Trophoblast cell (in vitro differentiated cells and primary cell): ENCODE results near the gene WDR27.

Experiments
- DNase-seq, 2 donors: peaks; one replicate each; pipeline ENCODE4 v3.0.0-alpha.2; 2016
- H2AFZ ChIP-seq: 2 replicates; pipeline ENCODE4 v1.6.1; 2013; ENCODE audit warnings: low read length, moderate library complexity, mild to moderate bottlenecking; ENCODE audit not compliant: insufficient read depth, poor library complexity
- H2AK5ac ChIP-seq: 2 replicates; pipeline ENCODE4 v1.6.1; 2013; ENCODE audit warnings: mild to moderate bottlenecking, low read length
- H2BK120ac ChIP-seq: 2 replicates; pipeline ENCODE4 v1.6.1; 2013; ENCODE audit warnings: low read length, mild to moderate bottlenecking, moderate library complexity; ENCODE audit not compliant: insufficient read depth, poor library complexity
- H2BK12ac ChIP-seq: 2 replicates; pipeline ENCODE4 v1.6.1; 2013; ENCODE audit warnings: mild to moderate bottlenecking, low read length, moderate library complexity
- H2BK5ac ChIP-seq: 2 replicates; pipeline ENCODE4 v1.6.1; 2013; ENCODE audit warnings: low read length, low read depth, moderate library complexity, mild to moderate bottlenecking; ENCODE audit not compliant: poor library complexity
- H3K14ac ChIP-seq: 2 replicates; pipeline ENCODE4 v1.6.1; 2013; ENCODE audit warnings: mild to moderate bottlenecking, low read length
- H3K18ac ChIP-seq: 2 replicates; pipeline ENCODE4 v1.6.1; 2013; ENCODE audit warnings: mild to moderate bottlenecking, low read length
- H3K23ac ChIP-seq: 2 replicates; pipeline ENCODE4 v1.6.1; 2013; ENCODE audit warnings: low read length
- H3K27ac ChIP-seq: 2 replicates; pipeline ENCODE4 v1.5.1; 2013; ENCODE audit warnings: low read depth, mild to moderate bottlenecking, inconsistent platforms, low read length, moderate library complexity
- H3K27me3 ChIP-seq: 2 replicates; pipeline ENCODE4 v1.6.1; 2013; ENCODE audit warnings: inconsistent platforms, mild to moderate bottlenecking, low read length, moderate library complexity; ENCODE audit not compliant: insufficient read depth
- H3K36me3 ChIP-seq, 2 experiments: 1 replicate in 1 of 2; 2 replicates in 1 of 2; pipeline ENCODE4 v1.6.1; 2013; ENCODE audit warnings: low read length in 2 of 2, mild to moderate bottlenecking in 2 of 2, moderate library complexity in 1 of 2; ENCODE audit not compliant: insufficient read depth in 2 of 2, control insufficient read depth in 1 of 2
- H3K4ac ChIP-seq: 2 replicates; pipeline ENCODE4 v1.6.1; 2013; ENCODE audit warnings: low read depth, mild to moderate bottlenecking, low read length, moderate library complexity
- H3K4me1 ChIP-seq, 2 experiments: 1 replicate in 1 of 2; 2 replicates in 1 of 2; pipeline ENCODE4 v1.6.1; 2013; ENCODE audit warnings: low read length in 2 of 2, mild to moderate bottlenecking in 2 of 2, moderate library complexity in 1 of 2; ENCODE audit not compliant: insufficient read depth in 2 of 2, control insufficient read depth in 1 of 2
- H3K4me2 ChIP-seq: 2 replicates; pipeline ENCODE4 v1.6.1; 2013; ENCODE audit warnings: inconsistent platforms, mild to moderate bottlenecking, low read length, moderate library complexity
- H3K4me3 ChIP-seq: 2 replicates; pipeline ENCODE4 v1.5.1; 2013; ENCODE audit warnings: mild to moderate bottlenecking, low read depth, low read length, inconsistent platforms
- H3K79me1 ChIP-seq: one replicate; pipeline ENCODE4 v1.6.1; 2013; ENCODE audit warnings: low read length
- H3K79me2 ChIP-seq: 2 replicates; pipeline ENCODE4 v1.6.1; 2013; ENCODE audit warnings: low read length, mild to moderate bottlenecking; ENCODE audit not compliant: control insufficient read depth, insufficient read depth, poor library complexity
- H3K9ac ChIP-seq: 2 replicates; pipeline ENCODE4 v1.6.1; 2013; ENCODE audit warnings: mild to moderate bottlenecking, low read length
- H3K9me3 ChIP-seq: 2 replicates; pipeline ENCODE4 v1.6.1; 2013; ENCODE audit warnings: low read depth, mild to moderate bottlenecking, control low read depth, inconsistent platforms, low read length; ENCODE audit not compliant: insufficient read depth
- H4K12ac ChIP-seq: 2 replicates; pipeline ENCODE4 v1.6.1; 2013; ENCODE audit warnings: low read depth, mild to moderate bottlenecking, low read length, moderate library complexity
- H4K8ac ChIP-seq: 2 replicates; pipeline ENCODE4 v1.6.1; 2013; ENCODE audit warnings: low read depth, mild to moderate bottlenecking, low read length, moderate library complexity
- H4K91ac ChIP-seq: one replicate; pipeline ENCODE4 v1.6.1; 2013; ENCODE audit warnings: low read depth, mild to moderate bottlenecking, low read length, moderate library complexity
- WGBS: extraction: QIAGEN DNeasy Blood & Tissue Kit; methylation state at CpG from one replicate; pipeline ENCODE4 v1.1.7; 2013; ENCODE audit warnings: missing lambda C conversion rate; ENCODE audit not compliant: insufficient read length, insufficient coverage; ENCODE audit errors: extremely low coverage; 5-methylcytosine and 5-hydroxymethylcytosine counted together

Gene WDR27

GRCh38 chr6:169566319-169566718, 135.5 kb downstream of the WDR27 start:
- no CpG with 5 or more reads among the region's 11 CpGs for WGBS
- H3K4me1 ChIP-seq: no peaks in the 10 kb centered on the region

GRCh38 chr6:169564453-169565240, 137.2 kb downstream of the WDR27 start:
- no peak for DNase-seq
- Histone ChIP-seq H3K4ac (no peak overlapping the region), H3K79me2 (no peaks in the 10 kb centered on the region), H3K23ac (no peak overlapping the region), H4K8ac (no peak overlapping the region), H2BK5ac (no peak overlapping the region), H4K12ac (no peak overlapping the region), H2AK5ac (no peak overlapping the region), H2AFZ (no peak overlapping the region), H3K14ac (no peak overlapping the region), H3K9ac (no peak overlapping the region), H3K18ac (no peak overlapping the region), H3K27ac (no peak overlapping the region), H3K4me3 (no peak overlapping the region), H4K91ac (no peak overlapping the region), H3K9me3 (peaks cover 2% of the 10 kb centered on the region), H3K4me2 (no peak overlapping the region), H3K27me3 (no peaks in the 10 kb centered on the region), H3K4me1 (no peaks in the 10 kb centered on the region), H3K36me3 (peaks cover 0 to 1% of the 10 kb centered on the region in 2 experiments), H2BK120ac (no peak overlapping the region), H3K79me1 (no peaks in the 10 kb centered on the region), H2BK12ac (no peak overlapping the region)
- no CpG with 5 or more reads among the region's 33 CpGs for WGBS

More at GRCh38 chr6:169566319-169566718, 135.5 kb downstream of the WDR27 start:
- no peaks in the 10 kb centered on the region for H3K79me2 ChIP-seq
- no peak overlapping the region for H2BK120ac ChIP-seq
- H3K4me3 ChIP-seq: no peak overlapping the region
- no peak overlapping the region for H3K9ac ChIP-seq
- no peak overlapping the region for H3K18ac ChIP-seq
- H4K8ac ChIP-seq: no peak overlapping the region
- no peak overlapping the region for H2BK5ac ChIP-seq
- H3K4me2 ChIP-seq: no peak overlapping the region
- no peak overlapping the region for H2AK5ac ChIP-seq
- H3K27me3 ChIP-seq: no peaks in the 10 kb centered on the region
- DNase-seq: no peak
- H4K91ac ChIP-seq: no peak overlapping the region
- H3K4ac ChIP-seq: no peak overlapping the region
- H3K9me3 ChIP-seq: no peaks in the 10 kb centered on the region
- no peak overlapping the region for H2BK12ac ChIP-seq
- H3K36me3 ChIP-seq: no peaks in the 10 kb centered on the region
- no peak overlapping the region for H3K23ac ChIP-seq
- no peak overlapping the region for H2AFZ ChIP-seq
- H3K79me1 ChIP-seq: no peaks in the 10 kb centered on the region
- H4K12ac ChIP-seq: no peak overlapping the region
- no peak overlapping the region for H3K27ac ChIP-seq
- H3K14ac ChIP-seq: no peak overlapping the region

- Histone ChIP-seq H4K8ac (no peak overlapping the region), H3K36me3 (peaks cover 0 to 5% of the 10 kb centered on the region in 2 experiments), H3K27ac (no peak overlapping the region), H2BK12ac (no peak overlapping the region), H3K4ac (no peak overlapping the region), H4K91ac (no peak overlapping the region), H3K79me1 (no peaks in the 10 kb centered on the region), H2AK5ac (no peak overlapping the region), H4K12ac (no peak overlapping the region), H2AFZ (no peak overlapping the region), H3K4me2 (no peak overlapping the region), H3K23ac (no peak overlapping the region), H3K4me3 (no peak overlapping the region), H3K79me2 (no peaks in the 10 kb centered on the region), H3K4me1 (no peaks in the 10 kb centered on the region), H3K27me3 (no peaks in the 10 kb centered on the region), H3K9me3 (peaks cover 2% of the 10 kb centered on the region), H2BK120ac (no peak overlapping the region), H3K14ac (no peak overlapping the region), H3K18ac (no peak overlapping the region), H3K9ac (no peak overlapping the region), H2BK5ac (no peak overlapping the region)
- WGBS: no CpG with 5 or more reads among the region's 1 CpG
- DNase-seq: no peak
These were observed 140.2 kb downstream of the WDR27 start for GRCh38 chr6:169561665-169562064.

DNA sequence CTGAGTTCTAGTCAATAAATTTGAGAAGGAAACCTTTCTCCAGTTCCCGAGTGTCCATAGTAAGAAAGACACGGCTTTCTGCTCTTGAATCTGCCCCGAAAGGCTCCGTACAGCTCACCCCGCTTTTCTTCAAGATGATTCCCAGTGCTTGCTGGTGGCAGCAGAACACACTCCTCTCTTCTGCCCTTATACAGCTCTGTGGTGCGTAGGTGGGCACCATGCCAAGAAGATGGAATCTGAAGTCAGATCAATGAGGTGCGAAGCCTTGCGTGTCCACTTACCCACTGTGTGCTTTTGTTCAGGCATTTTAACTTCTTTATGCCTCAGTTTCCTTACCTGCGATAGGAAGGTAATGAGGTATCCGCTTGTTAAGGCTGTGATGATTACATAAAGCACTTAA, 142.2 kb downstream of the WDR27 start:
- Histone ChIP-seq H4K12ac (no peak overlapping the region), H2AK5ac (no peak overlapping the region), H3K79me1 (no peaks in the 10 kb centered on the region), H4K91ac (no peak overlapping the region), H3K4me3 (no peak overlapping the region), H3K4ac (no peak overlapping the region), H2BK12ac (no peak overlapping the region), H3K14ac (no peak overlapping the region), H2BK5ac (no peak overlapping the region), H2BK120ac (no peak overlapping the region), H3K27me3 (no peaks in the 10 kb centered on the region), H3K23ac (no peak overlapping the region), H3K18ac (no peak overlapping the region), H4K8ac (no peak overlapping the region), H3K4me1 (no peaks in the 10 kb centered on the region), H3K9me3 (peaks cover 2% of the 10 kb centered on the region), H3K36me3 (peaks cover 0 to 5% of the 10 kb centered on the region in 2 experiments), H3K4me2 (no peak overlapping the region), H3K79me2 (no peaks in the 10 kb centered on the region), H3K9ac (no peak overlapping the region), H3K27ac (no peak overlapping the region), H2AFZ (no peak overlapping the region)
- DNase-seq: no peak
- WGBS: no CpG with 5 or more reads among the region's 10 CpGs
